ENCODE results near the gene FCRLB. TPM values are rescaled to one million over a fixed set of nuclear protein-coding genes. Genes with fewer than 3 reads are reported as not detected.
"Not testable (repeated sequence)": the region's sequence is repeated elsewhere in the genome, so short reads cannot be mapped to it uniquely, and the experiment has no call there.

FCRLB gene
- total RNA-seq, 4 donors from 2014 or later = 0.15 to 0.81 (median 0.23) TPM; not detected in 1

DNA sequence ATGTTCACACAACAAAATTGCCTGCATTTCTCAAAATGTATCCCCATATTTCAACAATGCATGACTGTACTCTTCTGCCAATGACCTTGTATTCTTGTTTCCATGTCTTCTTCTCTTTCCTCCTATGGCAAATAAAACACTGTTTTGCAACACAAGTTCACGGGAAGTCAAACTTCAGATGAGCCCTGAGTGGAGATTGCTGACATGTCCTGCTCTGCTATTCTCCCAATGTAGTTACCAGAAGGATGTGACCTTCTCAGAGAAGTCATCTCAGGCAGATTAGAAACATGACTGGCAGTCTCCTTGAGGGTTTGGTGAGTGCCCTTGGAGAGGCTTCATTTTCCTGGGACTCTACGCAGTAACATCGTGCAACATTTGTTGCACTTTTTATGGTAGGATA, 42.8 kb upstream of the FCRLB start:
- Histone ChIP-seq H3K27me3 (peaks cover 14% of the 10 kb centered on the region), H3K36me3 (no peaks in the 10 kb centered on the region), H3K27ac (no peak overlapping the region), H3K9me3 (no peaks in the 10 kb centered on the region), H3K4me3 (no peak overlapping the region), H3K4me1 (no peaks in the 10 kb centered on the region)
- no peak for ATAC-seq
- TF ChIP-seq CTCF (IDR thresholded peaks at IDR 0.05) = no peak
- no peak for TF ChIP-seq EP300 (IDR thresholded peaks at IDR 0.05)
- TF ChIP-seq POLR2A (IDR thresholded peaks at IDR 0.05) = no peak
- no peak for TF ChIP-seq POLR2AphosphoS5 (IDR thresholded peaks at IDR 0.05)
- WGBS, 2 donors (ENCODE audit: low coverage in 1 of 2) = 94 to 96% methylated on average over 3 of the region's 3 CpGs

GRCh38 chr1:161681879-161682278, 39.5 kb upstream of the FCRLB start:
- H3K27me3 ChIP-seq = peaks cover 25% of the 10 kb centered on the region
- ATAC-seq = no peak
- 67 to 78% methylated on average over 3 of the region's 3 CpGs for WGBS, 2 donors (ENCODE audit: low coverage in 1 of 2)
- no peak overlapping the region for H3K27ac ChIP-seq
- H3K4me1 ChIP-seq = no peaks in the 10 kb centered on the region
- H3K9me3 ChIP-seq = no peaks in the 10 kb centered on the region
- TF ChIP-seq POLR2A (IDR thresholded peaks at IDR 0.05) = no peak
- no peak for TF ChIP-seq CTCF (IDR thresholded peaks at IDR 0.05)
- H3K36me3 ChIP-seq = no peaks in the 10 kb centered on the region
- H3K4me3 ChIP-seq = no peak overlapping the region

- no peak for TF ChIP-seq POLR2A (IDR thresholded peaks at IDR 0.05)
- TF ChIP-seq POLR2AphosphoS5 (IDR thresholded peaks at IDR 0.05) = no peak
- TF ChIP-seq EP300 (IDR thresholded peaks at IDR 0.05) = no peak
- TF ChIP-seq CTCF (IDR thresholded peaks at IDR 0.05) = no peak
- WGBS, 2 donors (ENCODE audit: low coverage in 1 of 2) = 74 to 75% methylated on average over 3 of the region's 3 CpGs
- no peaks in the 10 kb centered on the region for H3K9me3 ChIP-seq
Measured at GRCh38 chr1:161688946-161689345, 32.4 kb upstream of the FCRLB start.

DNA sequence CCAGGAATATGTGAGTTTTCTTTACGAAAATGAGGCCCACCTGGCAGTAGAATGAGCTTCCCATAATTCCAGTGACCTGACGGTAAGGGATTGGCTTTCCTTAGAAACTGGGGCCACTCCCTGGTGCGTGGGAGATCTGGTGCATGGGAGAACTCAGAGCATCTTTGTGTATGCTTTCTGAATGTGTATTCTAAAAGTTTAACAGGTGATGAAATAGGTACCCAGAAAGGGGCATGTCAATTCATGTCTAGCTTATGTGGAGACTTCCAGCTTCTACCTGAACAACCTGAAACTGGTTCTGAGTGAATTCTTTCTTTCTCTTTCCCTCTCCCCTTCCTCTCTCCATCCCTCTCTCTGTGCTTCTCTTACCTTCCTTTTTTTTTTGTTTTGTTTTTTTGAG, 29.5 kb upstream of the FCRLB start:
- H3K9me3 ChIP-seq = no peaks in the 10 kb centered on the region
- TF ChIP-seq POLR2A (IDR thresholded peaks at IDR 0.05) = no peak
- TF ChIP-seq EP300 (IDR thresholded peaks at IDR 0.05) = no peak
- TF ChIP-seq CTCF (IDR thresholded peaks at IDR 0.05) = no peak
- TF ChIP-seq POLR2AphosphoS5 (IDR thresholded peaks at IDR 0.05) = no peak
- ATAC-seq = no peak
- 67 to 82% methylated on average over 3 of the region's 3 CpGs for WGBS, 2 donors (ENCODE audit: low coverage in 1 of 2)
- peaks cover 44% of the 10 kb centered on the region for H3K27me3 ChIP-seq
- H3K36me3 ChIP-seq = no peaks in the 10 kb centered on the region
- no peak overlapping the region for H3K4me3 ChIP-seq
- no peaks in the 10 kb centered on the region for H3K4me1 ChIP-seq
- no peak overlapping the region for H3K27ac ChIP-seq

More at GRCh38 chr1:161688946-161689345, 32.4 kb upstream of the FCRLB start:
- ATAC-seq = no peak
- H3K36me3 ChIP-seq = no peaks in the 10 kb centered on the region
- no peak overlapping the region for H3K27ac ChIP-seq
- H3K4me3 ChIP-seq = no peak overlapping the region
- no peaks in the 10 kb centered on the region for H3K4me1 ChIP-seq
- peaks cover 52% of the 10 kb centered on the region for H3K27me3 ChIP-seq

DNA sequence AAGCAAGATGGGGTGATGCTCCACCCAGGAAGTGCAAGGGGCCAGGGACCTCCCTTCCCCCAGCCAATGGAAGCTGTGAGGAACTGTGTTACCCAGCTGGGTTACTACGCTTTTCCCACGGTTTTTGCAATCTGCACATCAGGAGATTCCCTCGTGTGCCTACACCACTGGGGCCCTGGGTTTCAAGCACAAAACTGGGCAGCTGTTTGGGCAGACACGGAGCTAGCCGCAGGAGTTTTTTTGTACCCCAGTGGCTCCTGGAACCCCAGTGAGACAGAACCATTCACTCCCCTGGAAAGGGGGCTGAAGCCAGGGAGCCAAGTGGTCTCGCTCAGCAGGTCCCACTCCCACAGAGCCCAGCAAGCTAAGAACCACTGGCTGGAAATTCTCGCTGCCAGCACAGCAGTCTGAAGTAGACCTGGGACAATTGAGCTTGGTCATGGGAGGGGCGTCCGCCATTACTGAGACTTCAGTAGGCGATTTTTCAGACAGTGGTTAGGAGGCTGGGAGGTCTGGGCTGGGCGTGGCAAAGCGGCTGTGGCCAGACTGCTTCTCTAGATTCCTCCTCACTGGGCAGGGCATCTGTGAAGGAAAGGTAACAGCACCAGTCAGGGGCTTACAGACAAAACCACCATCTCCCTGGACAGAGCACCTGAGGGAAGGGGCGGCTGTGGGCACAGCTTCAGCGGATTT, 28.2 kb upstream of the FCRLB start:
- H3K36me3 ChIP-seq, H3K4me1 ChIP-seq, H3K27ac ChIP-seq, ATAC-seq, H3K9me3 ChIP-seq, H3K4me3 ChIP-seq: not testable (repeated sequence)
- 80 to 90% methylated on average over 1 to 2 of the region's 14 CpGs for WGBS, 2 donors (ENCODE audit: low coverage in 1 of 2)
- peaks cover 40% of the 10 kb centered on the region for H3K27me3 ChIP-seq

GRCh38 chr1:161698302-161698701, 23.0 kb upstream of the FCRLB start:
- WGBS, 2 donors (ENCODE audit: low coverage in 1 of 2) = 80 to 86% methylated on average over 2 of the region's 2 CpGs
- not testable (repeated sequence) for H3K36me3 ChIP-seq, H3K4me1 ChIP-seq, H3K9me3 ChIP-seq, ATAC-seq, H3K27me3 ChIP-seq, H3K27ac ChIP-seq, H3K4me3 ChIP-seq
